Fibroblast of the aortic adventitia (primary cell): Measurements from ENCODE around the gene SMIM36. TPM values are rescaled to one million over a fixed set of nuclear protein-coding genes. Genes with fewer than 3 reads are reported as not detected.

Experiments used
- DNase-seq: peaks from one replicate; pipeline ENCODE4 v3.0.0-alpha.2; 2010; ENCODE audit warnings: low read depth
- H3K4me3 ChIP-seq: 2 replicates; pipeline ENCODE4 v1.5.1; 2011; ENCODE audit warnings: low read depth, mild to moderate bottlenecking, control low read depth, low read length, moderate library complexity
- CTCF ChIP-seq: IDR thresholded peaks from 2 replicates; pipeline ENCODE4 v1.5.1; 2011; ENCODE audit warnings: mild to moderate bottlenecking, low read length, control low read depth, inconsistent platforms; ENCODE audit not compliant: insufficient read depth
- small RNA-seq: library from RNA; depleted of rRNA; stranded (forward); fragments of <200 nt; gene quantifications from one replicate; pipeline ENCODE3, GENCODE V24; 2012
- total RNA-seq: library from RNA; depleted of rRNA; stranded (reverse); fragments of >200 nt; gene quantifications from 2 replicates; pipeline ENCODE4 v1.2.3, GENCODE V29; 2012; ENCODE audit warnings: low replicate concordance

SMIM36 gene
- total RNA-seq, 1 donor: not detected

GRCh38 chr17:55402374-55402773 lies 108.9 kb downstream of the SMIM36 start:
- no peak overlapping the region for H3K4me3 ChIP-seq
- no peak for TF ChIP-seq CTCF
- DNase-seq: peak; percentile 11

Small RNAs within 50 kb of the gene (small RNA-seq; reads per million reads assigned to genes)
- gene RNU6-1249P: not detected

Other genes starting within 250 kb of the SMIM36 start
- 4.4 TPM in 1 of 2 replicates, not detected in the other for gene HLF, start 246.5 kb downstream of the SMIM36 start, total RNA-seq
- 1.1 and 19.5 TPM in 2 replicates for gene MMD, start 89.6 kb downstream of the SMIM36 start, total RNA-seq
- 0.57 and 2.1 TPM in 2 replicates for gene TMEM100, start 211.4 kb upstream of the SMIM36 start, total RNA-seq
- 5.2 and 9.7 TPM in 2 replicates for gene PCTP, start 239.6 kb upstream of the SMIM36 start, total RNA-seq